NCI-H2227 treated with DMSO at 0.1 percent for 48 hours (cell line): ENCODE results near the gene DPH3.
A peak's percentile ranks its signal among the peaks of the same experiment; 100 is the strongest.

ENCODE experiments used
- DNase-seq: peaks from one replicate; lab custom pipeline; 2025; lab: John Stamatoyannopoulos, UW

DPH3 gene

GRCh38 chr3:16290827-16291196, 26.1 kb upstream of the DPH3 start:
- DNase-seq: no peak

GRCh38 chr3:16290007-16290826, 25.5 kb upstream of the DPH3 start:
- peak; percentile 39 for DNase-seq

GRCh38 chr3:16289144-16289889, 24.6 kb upstream of the DPH3 start:
- no peak for DNase-seq

- no peak for DNase-seq
Observed at GRCh38 chr3:16288664-16289063, 23.9 kb upstream of the DPH3 start.

- DNase-seq: no peak
Observed at GRCh38 chr3:16286751-16287543, 22.2 kb upstream of the DPH3 start.

- no peak for DNase-seq
Observed at GRCh38 chr3:16286161-16286560, 21.4 kb upstream of the DPH3 start.

- no peak for DNase-seq
Observed at GRCh38 chr3:16284633-16285032, 19.9 kb upstream of the DPH3 start.

GRCh38 chr3:16280671-16281070, 15.9 kb upstream of the DPH3 start:
- DNase-seq: no peak

- DNase-seq: no peak
Observed at GRCh38 chr3:16279010-16279801, 14.5 kb upstream of the DPH3 start.

GRCh38 chr3:16277471-16277870, 12.7 kb upstream of the DPH3 start:
- no peak for DNase-seq

GRCh38 chr3:16273867-16274266, 9.1 kb upstream of the DPH3 start:
- no peak for DNase-seq

GRCh38 chr3:16272588-16272987, 7.8 kb upstream of the DPH3 start:
- DNase-seq: no peak

GRCh38 chr3:16270855-16271254, 6.1 kb upstream of the DPH3 start:
- DNase-seq: no peak

GRCh38 chr3:16266714-16267113, 2.0 kb upstream of the DPH3 start:
- DNase-seq: no peak

GRCh38 chr3:16265455-16265786, 678 bp upstream of the DPH3 start:
- DNase-seq: no peak

- no peak for DNase-seq
Observed at GRCh38 chr3:16264174-16264707, 502 bp downstream of the DPH3 start.

GRCh38 chr3:16262174-16262573, 2.6 kb downstream of the DPH3 start:
- DNase-seq: no peak

GRCh38 chr3:16260046-16260445, 4.7 kb downstream of the DPH3 start:
- DNase-seq: no peak

- DNase-seq: no peak
Observed at GRCh38 chr3:16258866-16259265, 5.9 kb downstream of the DPH3 start.

- DNase-seq: no peak
Observed at GRCh38 chr3:16258177-16258576, 6.6 kb downstream of the DPH3 start.

- DNase-seq: no peak
Observed at GRCh38 chr3:16257309-16257708, 7.4 kb downstream of the DPH3 start.

- peak; percentile 68 for DNase-seq
Observed at GRCh38 chr3:16255726-16256125, 9.0 kb downstream of the DPH3 start.
